Fibroblast of the conjunctiva (primary cell): ENCODE results near the gene TNS3.
A peak's percentile ranks its signal among the peaks of the same experiment; 100 is the strongest.

ENCODE experiments used
- DNase-seq: peaks from one replicate; pipeline ENCODE4 v3.0.0-alpha.2; 2010; ENCODE audit warnings: low read depth

TNS3 gene

GRCh38 chr7:47258798-47259197 is 323.1 kb downstream of the TNS3 start:
- DNase-seq, result no peak

- DNase-seq, result no peak
These were observed 325.9 kb downstream of the TNS3 start for GRCh38 chr7:47256016-47256415.

GRCh38 chr7:47255441-47255840 is 326.5 kb downstream of the TNS3 start:
- no peak for DNase-seq

- DNase-seq, result no peak
These were observed 326.9 kb downstream of the TNS3 start for GRCh38 chr7:47255007-47255406.

GRCh38 chr7:47254081-47254977 is 327.6 kb downstream of the TNS3 start:
- peak; percentile 26 for DNase-seq

GRCh38 chr7:47253650-47254080 is 328.2 kb downstream of the TNS3 start:
- peak; percentile 53 for DNase-seq

- no peak for DNase-seq
These were observed 329.2 kb downstream of the TNS3 start for GRCh38 chr7:47252675-47253074.

- DNase-seq, result no peak
These were observed 332.6 kb downstream of the TNS3 start for GRCh38 chr7:47249361-47249760.

- DNase-seq, result no peak
These were observed 333.1 kb downstream of the TNS3 start for GRCh38 chr7:47248797-47249196.

GRCh38 chr7:47247132-47247531 is 334.8 kb downstream of the TNS3 start:
- no peak for DNase-seq

GRCh38 chr7:47244692-47245091 is 337.2 kb downstream of the TNS3 start:
- DNase-seq, result no peak

- DNase-seq, result no peak
These were observed 340.5 kb downstream of the TNS3 start for GRCh38 chr7:47241112-47242065.

- no peak for DNase-seq
These were observed 341.9 kb downstream of the TNS3 start for GRCh38 chr7:47239931-47240421.

- DNase-seq, result no peak
These were observed 342.9 kb downstream of the TNS3 start for GRCh38 chr7:47239034-47239433.

GRCh38 chr7:47236480-47237129 is 345.3 kb downstream of the TNS3 start:
- DNase-seq, result no peak

- no peak for DNase-seq
These were observed 347.9 kb downstream of the TNS3 start for GRCh38 chr7:47233996-47234395.

- no peak for DNase-seq
These were observed 349.0 kb downstream of the TNS3 start for GRCh38 chr7:47232751-47233412.

- DNase-seq, result no peak
These were observed 350.3 kb downstream of the TNS3 start for GRCh38 chr7:47231627-47232026.

GRCh38 chr7:47231032-47231431 is 350.9 kb downstream of the TNS3 start:
- no peak for DNase-seq

- DNase-seq, result no peak
These were observed 353.4 kb downstream of the TNS3 start for GRCh38 chr7:47228386-47229014.

- DNase-seq, result no peak
These were observed 354.1 kb downstream of the TNS3 start for GRCh38 chr7:47227762-47228177.
